Thyroid gland (tissue), 4 donors: ENCODE results near the gene COQ3. TPM values are rescaled to one million over a fixed set of nuclear protein-coding genes. Genes with fewer than 3 reads are reported as not detected.

ENCODE experiments used
- DNase-seq, 2 donors: peaks; one replicate each; pipeline ENCODE4 v3.0.0-alpha.2; 2019
- H3K27ac ChIP-seq, 3 donors: fragments of 200-600 bp; sonication (generic); 1 replicate in 2 of 3; 2 replicates in 1 of 3; pipeline ENCODE4 v1.5.1; 2016 to 2019; ENCODE audit warnings: mild to moderate bottlenecking in 1 of 3, moderate library complexity in 1 of 3
- H3K27me3 ChIP-seq: fragments of 200-600 bp; sonication (generic); one replicate; pipeline ENCODE4 v1.5.1; 2019
- H3K36me3 ChIP-seq, 2 donors: fragments of 200-600 bp; sonication (generic); one replicate each; pipeline ENCODE4 v1.5.1; 2016 to 2019
- H3K4me1 ChIP-seq, 2 donors: fragments of 200-600 bp; sonication (generic); one replicate each; pipeline ENCODE4 v1.5.1; 2017 to 2019
- H3K4me3 ChIP-seq, 3 donors: fragments of 200-600 bp; sonication (generic); replicated peaks in 1 of 3; 1 replicate in 2 of 3; 2 replicates in 1 of 3; pipeline ENCODE4 v1.5.1; 2016; ENCODE audit warnings: mild to moderate bottlenecking in 1 of 3
- H3K9me3 ChIP-seq: fragments of 200-600 bp; sonication (generic); one replicate; pipeline ENCODE4 v1.5.1; 2017
- CTCF ChIP-seq, 6 experiments: fragments of 200-600 bp in 3 of 6; fragments of 450-650 bp in 3 of 6; sonication (generic) in 3 of 6; IDR thresholded peaks; one replicate each; pipeline ENCODE4 v1.5.1; 2016 to 2019; ENCODE audit warnings: antibody characterized with exemption in 6 of 6, mild to moderate bottlenecking in 2 of 6, inconsistent platforms in 1 of 6, moderate library complexity in 1 of 6
- POLR2A ChIP-seq, 2 donors: fragments of 450-650 bp; IDR thresholded peaks; one replicate each; pipeline ENCODE4 v1.6.1; 2017; ENCODE audit warnings: antibody characterized with exemption in 2 of 2, mild to moderate bottlenecking in 2 of 2, moderate library complexity in 1 of 2
- WGBS, 2 donors: methylation state at CpG; one replicate each; pipeline ENCODE4 v1.1.5; 2017; 5-methylcytosine and 5-hydroxymethylcytosine counted together
- intact Hi-C: fragments of 100-400 bp; cut with DNase I; formaldehyde crosslinking; loops from one replicate; pipeline ENCODE4 v1.15.1; 2023
- total RNA-seq, 4 donors: library from RNA; depleted of rRNA; stranded (reverse); fragments of >200 nt; gene quantifications; one replicate each; pipeline ENCODE4 v1.2.3, GENCODE V29; 2016

Gene COQ3
- total RNA-seq, 4 donors from 2014 or later, result 5.2 to 7.0 (median 5.8) TPM

GRCh38 chr6:99427988-99428387 is 34.0 kb upstream of the COQ3 start:
- WGBS, 2 donors, result 96 to 97% methylated on average over 5 of the region's 5 CpGs
- Histone ChIP-seq H3K27ac (no peak overlapping the region), H3K4me1 (peaks cover 23 to 33% of the 10 kb centered on the region in 2 donors), H3K4me3 (no peak overlapping the region), H3K27me3 (no peaks in the 10 kb centered on the region), H3K36me3 (peaks cover 0 to 4% of the 10 kb centered on the region in 2 donors), H3K9me3 (no peaks in the 10 kb centered on the region)
- intact Hi-C loops, result no loop called here
- TF ChIP-seq CTCF (IDR thresholded peaks at IDR 0.05) (no peak), POLR2A (IDR thresholded peaks at IDR 0.05) (no peak)
- DNase-seq, result no peak

- Histone ChIP-seq H3K27me3 (no peaks in the 10 kb centered on the region), H3K9me3 (no peaks in the 10 kb centered on the region), H3K4me1 (peaks cover 28 to 43% of the 10 kb centered on the region in 2 donors), H3K27ac (peak overlapping the region; percentile 95 to 99 (median 97)), H3K36me3 (peaks cover 0 to 4% of the 10 kb centered on the region in 2 donors), H3K4me3 (peak overlapping the region; percentile 7 to 67 (median 55))
- WGBS, 2 donors, result 38 to 52% methylated on average over 4 of the region's 4 CpGs
- intact Hi-C loops, result no loop called here
- TF ChIP-seq CTCF (IDR thresholded peaks at IDR 0.05) (no peak), POLR2A (IDR thresholded peaks at IDR 0.05) (no peak)
- DNase-seq, result no peak
These were observed 32.4 kb upstream of the COQ3 start for GRCh38 chr6:99426451-99426757.

- TF ChIP-seq CTCF (IDR thresholded peaks at IDR 0.05), result peak in 4 of 6 experiments; percentile 20 to 36 (median 34)
- no peak for TF ChIP-seq POLR2A (IDR thresholded peaks at IDR 0.05)
- Histone ChIP-seq H3K27me3 (no peaks in the 10 kb centered on the region), H3K9me3 (no peaks in the 10 kb centered on the region), H3K36me3 (peaks cover 0 to 4% of the 10 kb centered on the region in 2 donors), H3K4me3 (peak overlapping the region; percentile 7 to 67 (median 55)), H3K4me1 (peaks cover 28 to 46% of the 10 kb centered on the region in 2 donors), H3K27ac (peak overlapping the region; percentile 95 to 99 (median 97))
- intact Hi-C loops, result no loop called here
- 2 to 3% methylated on average over 28 to 29 of the region's 29 CpGs for WGBS, 2 donors
- DNase-seq, result peak; percentile 82 to 88
These were observed 31.9 kb upstream of the COQ3 start for GRCh38 chr6:99425647-99426450.

GRCh38 chr6:99424761-99425646 is 31.0 kb upstream of the COQ3 start, which contains the start of gene PNISR:
TSS of gene PNISR (minus strand) at chr6:99425308. CDS start at chr6:99414659, 10,649 bp downstream.
- peak; percentile 91 to 92 for DNase-seq
- no peaks in the 10 kb centered on the region for H3K9me3 ChIP-seq
- H3K4me3 ChIP-seq, result peak within 1 kb of the TSS; percentile 55 to 67 (median 67)
- no peaks in the 10 kb centered on the region for H3K27me3 ChIP-seq
- no peaks in the 10 kb centered on the region for H3K36me3 ChIP-seq
- no peak for TF ChIP-seq CTCF (IDR thresholded peaks at IDR 0.05)
- TF ChIP-seq POLR2A (IDR thresholded peaks at IDR 0.05), result peak in 1 of 2 donors; percentile 66
- H3K4me1 ChIP-seq, result peaks cover 31 to 46% of the 10 kb centered on the region in 2 donors
- intact Hi-C loops, result no loop called here
- peak within 1 kb of the TSS; percentile 95 to 99 (median 97) for H3K27ac ChIP-seq
- WGBS, 2 donors, result 0% methylated on average over 49 to 53 of the region's 53 CpGs
